NCI-H2171 treated with DMSO at 0.1 percent for 48 hours (cell line): Measurements from ENCODE around the gene FAM20C.
"Not testable (repeated sequence)": the region's sequence is repeated elsewhere in the genome, so short reads cannot be mapped to it uniquely, and the experiment has no call there.

Source experiments
- DNase-seq: peaks from one replicate; lab custom pipeline; 2025; lab: John Stamatoyannopoulos, UW

The FAM20C gene

DNA sequence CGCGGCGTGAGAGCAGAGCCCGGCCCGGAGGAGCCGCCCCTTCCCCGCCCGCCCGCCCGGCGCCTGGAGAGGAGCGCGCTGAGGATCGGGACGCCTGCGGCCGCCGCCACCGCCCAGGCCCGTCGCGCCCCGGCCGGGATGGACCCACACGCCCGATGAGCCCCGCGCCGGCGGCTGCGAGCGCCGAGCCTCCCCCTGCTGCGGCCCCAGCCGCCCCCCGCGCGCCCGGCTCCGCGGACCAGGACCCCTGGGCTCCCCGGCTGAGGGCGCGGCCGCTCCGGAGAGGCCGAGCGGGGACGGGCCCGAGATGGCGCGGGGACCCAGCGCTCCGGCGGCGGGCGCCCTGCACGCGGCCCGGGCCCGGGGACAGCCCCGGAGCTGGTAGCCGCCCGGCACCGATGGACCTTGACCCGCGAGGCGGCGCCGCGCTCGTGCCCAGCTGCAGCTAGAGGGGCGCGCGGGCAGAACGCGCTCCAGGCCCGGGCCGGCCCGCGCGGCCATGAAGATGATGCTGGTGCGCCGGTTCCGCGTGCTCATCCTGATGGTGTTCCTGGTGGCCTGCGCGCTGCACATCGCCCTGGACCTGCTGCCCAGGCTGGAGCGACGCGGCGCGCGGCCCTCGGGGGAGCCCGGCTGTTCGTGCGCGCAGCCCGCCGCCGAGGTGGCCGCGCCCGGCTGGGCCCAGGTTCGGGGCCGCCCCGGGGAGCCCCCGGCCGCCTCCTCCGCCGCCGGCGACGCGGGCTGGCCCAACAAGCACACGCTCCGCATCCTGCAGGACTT is 520 bp downstream of the FAM20C start:
- DNase-seq: no peak

DNA sequence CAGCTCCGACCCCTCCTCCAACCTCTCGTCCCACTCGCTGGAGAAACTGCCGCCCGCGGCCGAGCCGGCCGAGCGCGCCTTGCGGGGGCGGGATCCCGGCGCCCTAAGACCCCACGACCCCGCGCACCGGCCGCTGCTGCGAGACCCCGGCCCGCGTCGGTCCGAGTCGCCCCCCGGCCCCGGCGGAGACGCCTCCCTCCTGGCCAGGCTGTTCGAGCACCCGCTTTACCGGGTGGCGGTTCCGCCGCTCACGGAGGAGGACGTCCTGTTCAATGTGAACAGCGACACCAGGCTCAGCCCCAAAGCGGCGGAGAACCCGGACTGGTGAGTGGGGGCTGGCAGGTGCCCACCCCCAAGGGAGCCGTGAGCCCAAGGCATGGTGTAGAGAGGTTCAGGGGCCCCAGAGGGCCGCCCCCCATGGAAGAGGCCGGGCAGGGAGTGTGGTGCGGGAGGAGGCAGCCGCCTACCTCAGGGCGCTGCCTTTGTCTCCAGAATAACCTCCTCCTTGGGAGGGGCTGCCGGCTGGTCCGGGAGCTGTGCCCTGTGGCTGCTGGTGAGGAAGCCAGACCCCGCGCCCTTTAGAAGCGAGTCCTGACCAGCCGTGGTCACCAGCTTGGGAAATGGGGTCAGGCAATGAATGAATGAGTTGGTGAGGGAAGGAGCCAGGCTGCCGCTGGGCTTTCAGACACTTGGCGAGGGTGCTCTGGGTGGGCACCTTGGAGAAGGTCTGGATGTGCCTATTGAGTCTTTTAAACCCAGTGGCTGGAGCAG is 1.3 kb downstream of the FAM20C start:
- no peak for DNase-seq

DNA sequence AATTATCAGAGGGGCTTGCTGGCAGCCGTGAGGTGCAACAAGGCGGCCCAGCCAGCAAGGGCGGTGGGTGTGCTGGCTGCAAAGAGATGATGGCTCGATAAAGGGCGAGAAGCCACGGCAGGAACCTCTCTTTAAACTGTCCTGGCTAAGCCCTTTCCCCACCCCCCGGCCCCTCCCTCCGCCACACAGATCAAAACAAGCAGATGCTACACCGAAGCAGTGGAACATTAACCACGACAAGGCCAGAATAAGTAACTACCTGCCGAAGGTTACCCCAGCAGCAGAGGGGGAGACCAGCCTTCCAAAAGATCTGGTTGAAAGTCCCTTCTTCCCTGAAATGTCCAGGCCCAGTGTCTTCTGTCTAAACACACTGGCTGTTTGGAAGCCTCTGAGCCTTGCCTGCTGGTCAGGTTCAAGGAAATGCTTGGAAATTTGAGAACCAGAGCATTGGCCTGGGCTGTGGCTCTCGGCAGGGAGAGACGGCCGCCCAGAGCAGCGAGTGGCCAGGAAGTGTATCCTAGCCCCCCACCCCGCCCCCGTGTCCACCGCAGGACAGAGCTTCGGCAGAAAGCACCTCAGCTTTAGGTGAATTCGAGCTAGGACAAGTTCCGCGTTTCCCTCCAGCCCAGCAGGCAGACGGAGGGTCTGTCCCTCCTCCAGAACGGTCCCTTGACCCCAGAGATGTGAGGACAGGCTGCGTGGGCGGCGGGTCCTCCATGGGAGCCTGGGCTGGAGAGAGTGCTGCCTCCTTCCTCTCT is 2.1 kb downstream of the FAM20C start:
- DNase-seq: no peak

DNA sequence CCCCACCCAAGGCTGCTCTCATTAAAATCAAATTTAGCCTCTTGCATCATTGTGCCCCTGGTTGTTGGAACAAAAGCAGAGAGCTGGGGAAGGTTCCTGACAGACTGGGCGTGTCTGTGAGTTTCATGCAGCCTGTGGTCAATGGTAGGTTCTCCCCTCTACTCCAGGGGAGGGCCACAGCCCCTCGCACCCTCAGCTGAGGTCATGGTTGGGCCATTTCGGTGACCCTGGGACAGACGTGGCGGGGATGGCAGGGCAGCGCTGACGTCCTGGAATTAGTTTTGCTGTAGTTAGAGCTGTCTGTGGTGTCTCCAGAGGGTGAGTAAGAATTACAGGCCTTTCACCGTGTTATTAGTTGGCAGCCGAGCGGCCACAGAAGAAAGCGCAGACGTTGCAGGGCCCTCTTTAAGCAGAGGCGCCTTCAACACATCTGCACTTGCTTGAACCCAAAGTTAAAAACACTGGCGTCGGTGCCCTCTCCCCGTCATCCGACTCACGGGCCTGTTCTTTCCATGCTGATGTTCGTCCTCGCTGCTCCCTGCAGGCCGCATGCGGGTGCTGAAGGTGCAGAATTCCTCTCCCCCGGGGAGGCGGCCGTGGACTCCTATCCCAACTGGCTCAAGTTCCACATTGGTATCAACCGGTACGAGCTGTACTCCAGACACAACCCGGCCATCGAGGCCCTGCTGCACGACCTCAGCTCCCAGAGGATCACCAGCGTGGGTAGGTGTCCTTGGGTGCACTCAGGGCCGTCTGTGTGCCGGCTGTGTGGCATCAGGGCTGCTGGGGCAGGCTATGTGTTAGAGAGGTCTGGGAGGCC is 2.8 kb downstream of the FAM20C start:
- DNase-seq: no peak

DNA sequence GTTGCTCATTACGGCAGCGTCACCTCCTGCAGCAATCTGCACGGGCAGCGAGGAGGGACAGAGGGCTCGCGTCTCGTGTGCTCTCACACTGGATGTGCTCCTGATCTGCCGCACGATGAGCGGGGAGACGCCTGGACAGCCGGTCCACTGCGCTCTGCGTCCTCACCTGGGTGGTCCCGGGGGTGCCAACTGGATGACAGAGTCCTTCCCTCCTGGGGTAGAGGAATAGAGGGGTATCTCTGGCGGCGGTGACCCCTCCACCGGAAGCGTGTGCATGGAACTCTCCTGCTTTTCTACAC is 3.4 kb downstream of the FAM20C start:
- no peak for DNase-seq

DNA sequence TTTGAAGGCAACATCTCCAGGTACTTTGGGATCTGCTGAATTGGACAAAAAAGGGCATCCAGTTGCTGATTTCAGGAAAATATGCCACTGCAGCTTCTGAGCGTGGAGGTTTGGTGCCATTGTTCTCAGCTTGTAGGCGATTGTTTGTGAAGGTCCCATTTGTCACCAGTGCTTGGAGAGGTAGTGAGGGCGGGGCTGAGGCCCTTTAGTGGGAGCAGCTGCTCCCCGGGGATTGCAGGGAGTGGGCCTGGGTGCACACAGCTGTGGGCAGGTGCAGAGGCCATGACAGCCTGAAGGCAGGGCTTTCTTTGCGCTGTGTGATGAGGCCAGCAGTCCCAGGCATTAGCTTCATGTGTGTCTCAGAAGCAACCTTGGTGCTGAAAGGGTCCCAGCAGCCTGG is 3.9 kb downstream of the FAM20C start:
- DNase-seq: no peak

DNA sequence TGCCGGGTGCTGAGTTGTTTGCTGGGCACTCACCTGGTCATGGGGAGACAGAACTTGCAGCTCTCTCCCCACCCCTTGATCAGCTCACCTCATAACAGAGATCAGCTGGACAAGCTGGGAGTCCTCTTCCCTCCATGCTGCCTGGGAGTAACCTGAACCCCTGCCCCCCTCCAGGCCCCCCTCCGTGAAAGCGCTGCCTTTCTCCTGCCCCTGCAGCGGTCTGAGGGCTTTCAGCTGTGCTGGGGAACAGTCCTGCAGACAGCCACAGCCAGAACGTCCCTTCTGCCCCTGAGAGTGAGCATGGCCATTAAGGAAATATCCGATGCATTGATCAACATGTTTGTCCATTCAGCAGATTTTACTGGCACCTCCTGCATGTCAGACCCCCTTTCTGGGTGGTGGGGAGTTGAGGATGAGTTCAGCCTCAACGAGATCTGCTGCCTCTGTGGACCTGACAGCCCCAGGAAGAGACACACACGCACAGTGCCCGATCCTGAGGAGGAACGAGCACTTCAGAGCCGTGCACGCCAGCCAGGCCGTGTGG is 4.5 kb downstream of the FAM20C start:
- DNase-seq: no peak

DNA sequence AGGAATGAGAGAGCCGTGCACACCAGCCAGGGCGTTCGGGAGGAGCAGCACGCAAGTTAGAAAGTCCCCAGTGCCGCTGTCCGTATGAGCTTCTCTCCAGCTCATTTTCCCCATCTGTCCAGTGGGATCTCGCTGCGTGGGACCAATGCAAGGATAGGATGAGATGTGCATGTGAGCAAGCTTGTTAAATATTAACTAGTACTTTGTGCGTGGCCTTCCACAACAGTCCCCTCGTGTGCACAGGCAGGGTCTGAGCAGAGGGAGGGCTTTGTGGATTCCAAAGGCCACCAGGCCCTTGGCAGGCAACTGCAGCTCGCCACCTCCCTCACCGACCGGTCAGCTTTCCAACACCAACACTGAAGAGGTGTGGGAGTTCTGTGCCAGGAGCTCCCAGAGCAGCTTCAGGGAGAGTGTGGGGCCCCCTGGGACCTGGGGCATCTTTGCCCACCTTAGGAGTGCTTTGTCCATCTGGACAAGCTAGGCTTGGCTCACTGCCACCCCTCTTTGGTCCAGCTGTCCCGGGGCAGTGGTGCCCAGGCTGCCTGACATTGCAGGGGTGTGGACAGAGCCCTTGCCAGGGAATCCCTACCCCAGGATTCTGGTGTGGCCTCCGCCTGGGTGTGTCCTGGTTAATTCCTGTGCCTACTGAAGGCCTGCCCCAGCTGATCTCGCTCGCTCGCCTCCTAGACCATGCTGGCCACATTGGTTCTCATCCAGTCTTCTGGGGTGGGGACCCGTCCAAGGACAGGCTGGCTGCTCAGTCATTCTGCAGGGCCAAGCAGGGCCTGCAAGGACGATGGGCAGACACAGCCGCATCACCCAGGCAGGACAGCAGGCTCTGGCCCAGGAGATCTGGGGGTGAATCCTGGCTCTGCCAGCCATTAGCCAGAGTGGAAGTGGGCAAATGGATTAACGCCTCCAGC is 5.3 kb downstream of the FAM20C start:
- DNase-seq: no peak

DNA sequence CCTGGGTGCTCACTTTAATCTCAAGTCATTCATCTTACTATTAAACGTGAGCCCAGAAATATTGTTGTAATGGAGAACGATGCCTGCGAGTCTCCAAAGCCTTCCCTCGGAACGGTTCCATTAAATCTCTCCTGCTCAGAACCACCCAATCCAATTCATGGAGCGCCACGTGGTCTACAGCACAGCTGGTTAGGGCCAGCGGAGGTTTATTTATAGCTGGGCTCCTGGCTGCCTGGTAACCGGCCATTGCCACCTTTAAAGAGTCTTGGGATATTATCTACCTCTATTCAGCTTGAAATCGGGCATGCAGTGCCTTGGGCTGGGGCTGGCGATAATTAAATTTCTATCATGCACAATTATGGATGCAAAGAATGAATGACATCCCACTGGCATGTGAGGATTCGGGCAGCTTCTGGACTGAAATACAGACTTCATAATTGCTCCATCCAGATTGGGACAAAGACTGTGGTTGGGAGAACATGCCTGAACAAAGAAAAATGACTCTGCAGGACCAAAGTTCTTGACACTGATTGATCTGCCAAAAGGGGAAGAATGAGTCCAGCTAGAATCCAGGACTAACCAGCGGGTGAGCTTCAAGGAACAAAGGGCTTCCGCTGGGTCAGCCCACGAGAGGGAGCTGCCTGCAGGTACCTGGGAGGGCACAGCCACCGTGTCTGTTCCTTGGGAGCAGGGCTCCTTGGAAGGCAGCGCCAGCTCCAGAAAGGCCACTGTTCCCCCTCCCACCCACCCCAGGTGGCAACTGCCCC is 7.3 kb downstream of the FAM20C start:
- no peak for DNase-seq

DNA sequence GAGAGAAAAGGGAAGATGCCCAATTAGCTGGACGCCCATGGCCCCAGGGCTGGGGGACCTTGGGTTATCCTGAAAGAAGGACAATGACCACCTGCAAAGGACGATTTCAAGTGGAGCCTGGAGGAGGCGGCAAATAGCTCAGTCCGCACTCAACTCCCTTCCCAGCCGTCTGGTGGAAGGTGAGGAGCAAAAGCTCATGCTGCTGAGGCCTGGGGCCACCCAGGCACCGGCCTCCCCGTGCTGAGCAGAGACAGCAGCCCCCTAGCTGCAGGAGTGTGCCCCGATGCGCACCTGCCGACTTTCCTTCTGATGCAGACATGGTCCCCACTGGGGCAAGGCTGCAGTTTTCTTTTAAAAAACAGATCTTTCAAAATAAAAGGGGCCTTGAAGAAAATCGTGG is 7.9 kb downstream of the FAM20C start:
- no peak for DNase-seq

DNA sequence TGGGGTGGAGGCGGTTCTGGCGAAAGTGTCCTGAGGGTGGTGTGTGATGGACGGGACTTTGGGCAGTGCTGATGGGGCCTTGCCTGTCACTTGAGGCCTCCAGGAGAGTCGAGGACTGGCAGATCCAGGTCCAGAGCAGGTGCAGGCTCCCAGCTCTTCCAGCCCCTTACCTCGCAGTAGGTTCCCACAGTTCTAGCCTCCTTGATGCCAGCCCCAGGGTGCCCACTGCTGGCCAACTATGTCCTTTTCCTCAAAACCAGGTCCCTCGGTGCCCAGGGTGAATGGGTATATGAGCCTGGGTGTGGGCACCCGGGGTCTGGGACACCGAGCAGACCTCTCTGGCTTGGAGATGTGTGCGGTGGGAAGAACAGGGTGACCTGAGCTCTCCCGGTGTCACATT is 8.3 kb downstream of the FAM20C start:
- DNase-seq: no peak

DNA sequence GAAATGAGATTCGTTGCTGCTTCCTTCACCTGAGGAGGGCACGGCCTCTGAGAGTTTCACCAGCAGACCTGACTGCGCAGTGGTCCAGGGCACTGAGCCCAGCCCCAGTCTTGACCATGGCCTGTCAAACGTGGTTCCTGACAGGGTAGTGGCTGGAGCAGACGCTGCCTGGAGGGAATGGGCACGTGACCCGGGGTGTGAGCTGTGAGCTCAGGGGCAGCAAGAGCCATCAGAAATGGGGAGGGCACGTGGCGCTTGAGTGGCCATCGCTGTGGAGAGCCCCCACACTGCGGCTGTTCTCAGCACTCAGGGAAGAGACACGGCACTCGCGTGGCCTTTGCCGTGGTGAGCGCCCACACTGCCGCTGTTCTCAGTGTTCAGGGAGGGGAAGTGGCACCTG is 12.0 kb downstream of the FAM20C start:
- no peak for DNase-seq

DNA sequence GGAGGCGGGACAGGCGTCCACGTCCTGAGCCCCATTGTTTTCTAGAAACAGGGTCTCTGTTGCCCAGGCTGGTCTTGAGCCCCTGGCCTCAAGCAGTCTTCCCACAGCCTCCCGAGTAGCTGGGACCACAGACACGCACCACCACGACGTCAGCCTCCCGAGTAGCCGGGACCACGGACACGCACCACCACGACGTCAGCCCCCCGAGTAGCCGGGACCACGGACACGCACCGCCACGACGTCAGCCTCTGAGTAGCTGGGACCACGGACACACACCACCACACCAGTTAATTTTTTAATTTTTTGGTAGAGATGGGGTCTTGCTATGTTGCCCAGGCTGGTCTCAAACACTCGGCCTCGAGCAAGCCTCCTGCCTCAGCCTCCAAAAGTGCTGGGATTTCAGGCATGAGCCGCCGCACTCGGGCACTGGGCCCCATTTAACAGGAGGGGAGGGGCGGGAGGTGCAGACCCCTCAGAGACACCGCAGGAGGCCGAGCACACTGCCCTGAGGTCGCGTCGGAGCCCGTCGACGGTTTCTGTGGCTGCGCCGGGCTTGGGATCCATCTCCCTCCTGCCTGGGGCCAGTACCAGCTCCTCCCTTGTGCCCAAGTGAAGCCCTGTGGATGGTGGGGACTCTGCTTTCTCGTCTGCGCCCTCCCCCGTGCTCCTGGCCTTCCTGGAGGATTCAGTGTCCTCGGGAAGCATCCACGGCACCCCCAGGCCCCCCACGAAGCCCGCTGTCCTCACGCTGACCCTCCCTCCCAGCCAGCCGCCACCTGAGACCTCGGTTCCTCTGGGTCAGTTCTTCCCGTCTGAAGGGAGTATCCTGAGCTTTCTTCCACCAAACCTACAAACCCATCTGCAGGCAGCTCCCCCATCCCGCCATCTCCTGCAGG is 13.0 kb downstream of the FAM20C start:
- no peak for DNase-seq

DNA sequence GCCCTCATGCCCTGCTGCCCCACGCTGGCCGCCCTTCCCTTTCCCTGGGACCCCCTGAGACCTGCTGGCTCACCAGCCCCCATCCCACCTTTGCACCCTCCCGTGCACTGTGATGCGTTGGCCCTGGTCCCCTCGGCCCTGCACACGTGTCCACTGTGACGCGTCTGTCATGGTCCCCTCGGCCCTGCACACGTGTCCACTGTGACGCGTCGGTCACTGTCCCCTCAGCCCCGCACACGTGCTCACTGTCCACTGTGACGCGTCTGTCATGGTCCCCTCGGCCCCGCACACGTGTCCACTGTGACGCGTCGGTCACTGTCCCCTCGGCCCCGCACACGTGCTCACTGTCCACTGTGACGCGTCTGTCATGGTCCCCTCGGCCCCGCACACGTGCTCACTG is 14.0 kb downstream of the FAM20C start:
- not testable (repeated sequence) for DNase-seq

DNA sequence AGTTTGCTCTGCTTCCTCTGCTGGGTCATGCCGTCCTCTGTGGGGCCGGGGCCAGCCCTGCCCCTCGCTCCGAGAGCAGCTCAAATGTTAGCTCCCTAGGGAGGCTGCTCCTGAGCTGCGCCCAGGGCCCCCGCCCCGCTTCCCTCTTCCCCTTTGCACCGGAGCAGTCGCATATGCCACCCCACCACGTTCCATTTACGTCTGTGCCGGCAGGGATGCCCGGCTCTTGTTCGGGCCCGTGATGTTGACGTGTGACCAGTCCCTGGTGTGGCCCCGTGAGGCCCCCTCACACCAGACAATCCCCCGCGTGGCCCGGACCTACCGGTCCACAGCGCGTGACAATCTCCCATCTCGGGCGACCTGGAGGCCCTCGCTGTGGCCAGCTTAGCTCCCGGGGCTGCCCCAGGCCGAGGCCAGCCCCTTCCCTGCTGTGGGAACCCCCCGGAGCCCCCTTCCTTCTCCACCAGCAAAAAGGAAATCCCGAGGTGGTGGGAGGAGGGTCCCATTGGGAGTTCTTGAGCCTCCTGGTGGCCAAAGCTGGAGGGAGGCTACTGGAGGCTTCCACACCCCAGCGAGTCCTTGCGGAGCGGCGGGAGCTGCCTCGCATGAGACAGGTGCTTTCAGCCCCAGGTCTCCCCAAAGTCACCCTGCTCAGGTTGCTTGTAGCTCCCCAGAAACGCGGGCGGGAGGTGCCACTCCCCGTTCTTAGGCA is 15.2 kb downstream of the FAM20C start:
- no peak for DNase-seq

DNA sequence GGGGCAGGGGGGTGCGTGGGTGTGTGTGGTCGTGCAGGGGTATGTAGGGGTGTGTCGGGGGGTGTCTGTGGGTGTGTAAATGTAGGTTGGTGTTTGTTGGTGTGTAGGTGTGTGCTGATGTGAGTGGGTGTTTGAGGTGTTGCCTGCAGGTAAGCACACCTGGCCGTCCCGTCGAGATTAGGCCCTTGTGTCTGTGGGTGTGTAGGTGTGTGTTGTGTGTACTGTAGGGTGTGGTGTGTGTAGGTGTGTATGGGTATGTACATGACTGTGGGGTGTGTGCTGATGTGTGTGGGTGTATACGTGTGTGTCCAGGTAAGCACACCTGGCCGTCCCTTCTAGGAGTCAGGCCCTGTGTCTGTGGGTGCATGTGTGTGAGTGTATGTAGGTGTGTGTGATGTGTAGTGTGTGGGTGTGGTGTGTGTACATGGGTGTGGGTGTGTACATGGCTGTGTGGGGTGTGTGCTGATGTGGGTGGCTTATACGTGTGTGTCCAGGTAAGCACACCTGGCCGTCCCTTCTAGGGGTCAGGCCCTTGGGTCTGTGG is 15.8 kb downstream of the FAM20C start:
- DNase-seq: no peak

DNA sequence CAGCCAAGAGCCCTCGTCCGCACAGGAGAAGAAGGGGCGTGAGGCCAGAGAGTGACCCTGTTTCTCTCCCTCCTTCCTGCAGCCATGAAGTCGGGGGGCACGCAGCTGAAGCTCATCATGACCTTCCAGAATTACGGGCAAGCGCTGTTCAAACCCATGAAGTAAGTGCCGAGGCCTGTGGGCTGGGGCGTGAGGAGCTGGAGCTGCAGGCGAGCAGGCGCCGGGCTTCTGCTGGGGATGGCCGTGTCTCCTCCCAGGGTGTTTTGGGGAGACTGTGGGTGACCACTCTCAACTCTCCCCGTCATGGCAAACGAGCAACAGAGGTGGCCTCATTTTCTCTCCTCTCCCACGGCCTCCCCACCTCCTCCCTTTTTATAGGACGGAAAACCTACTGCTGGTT is 16.4 kb downstream of the FAM20C start:
- no peak for DNase-seq

DNA sequence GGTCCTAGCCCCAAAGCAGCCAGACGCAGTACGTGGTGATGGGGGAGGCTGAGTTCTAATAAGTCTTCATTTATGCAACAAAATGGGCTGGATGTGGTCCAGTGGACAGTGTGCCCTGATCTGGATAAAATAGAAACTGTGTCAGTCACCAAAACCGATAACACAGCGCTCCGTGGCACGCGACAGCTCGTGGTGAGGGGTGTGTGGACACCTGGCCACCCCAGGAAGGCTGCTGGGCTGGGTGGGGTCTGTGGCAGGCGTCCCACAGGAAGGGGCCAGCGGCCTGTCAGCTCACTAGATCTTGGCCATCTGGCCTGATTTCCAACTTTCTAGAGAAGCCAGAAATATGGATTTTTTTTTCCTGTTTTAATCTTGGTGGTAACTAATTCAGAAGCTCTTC is 17.0 kb downstream of the FAM20C start:
- no peak for DNase-seq
